Measurements from ENCODE around the gene JMJD1C. TPM values are rescaled to one million over a fixed set of nuclear protein-coding genes. Genes with fewer than 3 reads are reported as not detected.

JMJD1C gene
- total RNA-seq, 1 donor from 2014 or later, result 122 TPM

GRCh38 chr10:63437116-63437949 is 28.4 kb downstream of the JMJD1C start:
- peak; percentile 57 for DNase-seq (ENCODE audit: low read depth)

GRCh38 chr10:63436225-63436624 is 29.6 kb downstream of the JMJD1C start:
- peak; percentile 13 for DNase-seq (ENCODE audit: low read depth)

GRCh38 chr10:63434866-63435854 is 30.6 kb downstream of the JMJD1C start:
- peak; percentile 16 for DNase-seq (ENCODE audit: low read depth)

- DNase-seq (ENCODE audit: low read depth), result peak; percentile 36
Observed at GRCh38 chr10:63431962-63432797, 33.6 kb downstream of the JMJD1C start.

GRCh38 chr10:63430999-63431356 is 34.8 kb downstream of the JMJD1C start:
- DNase-seq (ENCODE audit: low read depth), result no peak

GRCh38 chr10:63430091-63430998 is 35.4 kb downstream of the JMJD1C start:
- DNase-seq (ENCODE audit: low read depth), result peak; percentile 45

GRCh38 chr10:63429281-63429680 is 36.5 kb downstream of the JMJD1C start:
- DNase-seq (ENCODE audit: low read depth), result no peak

GRCh38 chr10:63427013-63427412 is 38.8 kb downstream of the JMJD1C start:
- no peak for DNase-seq (ENCODE audit: low read depth)

GRCh38 chr10:63425512-63425911 is 40.3 kb downstream of the JMJD1C start:
- no peak for DNase-seq (ENCODE audit: low read depth)

- DNase-seq (ENCODE audit: low read depth), result no peak
Observed at GRCh38 chr10:63424576-63424975, 41.2 kb downstream of the JMJD1C start.

- no peak for DNase-seq (ENCODE audit: low read depth)
Observed at GRCh38 chr10:63423494-63423893, 42.3 kb downstream of the JMJD1C start.

- DNase-seq (ENCODE audit: low read depth), result peak; percentile 21
Observed at GRCh38 chr10:63421591-63421990, 44.2 kb downstream of the JMJD1C start.

GRCh38 chr10:63416376-63416775 is 49.4 kb downstream of the JMJD1C start:
- DNase-seq (ENCODE audit: low read depth), result no peak

- DNase-seq (ENCODE audit: low read depth), result no peak
Observed at GRCh38 chr10:63415640-63416244, 50.0 kb downstream of the JMJD1C start.

- no peak for DNase-seq (ENCODE audit: low read depth)
Observed at GRCh38 chr10:63414481-63415260, 51.1 kb downstream of the JMJD1C start.

GRCh38 chr10:63413429-63413828 is 52.3 kb downstream of the JMJD1C start:
- no peak for DNase-seq (ENCODE audit: low read depth)

- DNase-seq (ENCODE audit: low read depth), result no peak
Observed at GRCh38 chr10:63412304-63412703, 53.5 kb downstream of the JMJD1C start.

GRCh38 chr10:63410633-63411032 is 55.1 kb downstream of the JMJD1C start:
- DNase-seq (ENCODE audit: low read depth), result no peak

- peak; percentile 68 for DNase-seq (ENCODE audit: low read depth)
Observed at GRCh38 chr10:63409465-63410027, 56.2 kb downstream of the JMJD1C start.
